Pancreas (tissue), 10 donors: ENCODE results near the gene RASL10B. TPM values are rescaled to one million over a fixed set of nuclear protein-coding genes. Genes with fewer than 3 reads are reported as not detected.

Source experiments
- ATAC-seq, 4 donors: fragments of 200-7000 bp; cut with Tn5 transposase; one replicate each; pipeline versions ENCODE4 v1.8.0 to v1.9.1; 2020; ENCODE audit warnings: mild to moderate bottlenecking in 4 of 4, moderate library complexity in 4 of 4
- DNase-seq, 6 donors: peaks; one replicate each; pipeline ENCODE4 v3.0.0-alpha.2; 2020
- FAIRE-seq: peaks from 2 replicates; lab custom pipeline; 2012; peaks lifted over from hg19 to GRCh38; lab: Jason Lieb, UNC
- H3K27ac ChIP-seq, 4 donors: fragments of 200-600 bp; sonication (generic); 1 replicate in 3 of 4; 2 replicates in 1 of 4; pipeline versions ENCODE4 v1.5.0 to v1.8.0; 2020
- H3K27me3 ChIP-seq, 4 donors: fragments of 200-600 bp; one replicate each; pipeline ENCODE4 v1.8.0; 2021
- H3K36me3 ChIP-seq, 3 donors: fragments of 200-600 bp; sonication (generic) in 1 of 3; one replicate each; pipeline versions ENCODE4 v1.5.0 to v1.8.0; 2020 to 2021
- H3K4me1 ChIP-seq, 3 donors: fragments of 200-600 bp; one replicate each; pipeline ENCODE4 v1.8.0; 2021
- H3K4me3 ChIP-seq, 4 donors: fragments of 200-600 bp; sonication (generic) in 2 of 4; one replicate each; pipeline versions ENCODE4 v1.5.0 to v1.8.0; 2020 to 2021
- H3K9me3 ChIP-seq, 4 donors: fragments of 200-600 bp; one replicate each; pipeline ENCODE4 v1.8.0; 2021
- CTCF ChIP-seq, 4 donors: fragments of 200-600 bp; sonication (generic) in 3 of 4; IDR thresholded peaks; one replicate each; pipeline versions ENCODE4 v1.5.0 to v1.8.0; 2021; ENCODE audit warnings: antibody characterized with exemption in 4 of 4
- WGBS, 2 donors: extraction: QIAGEN DNeasy Blood & Tissue Kit; methylation state at CpG; one replicate each; pipeline ENCODE4 v1.1.7; 2013; 5-methylcytosine and 5-hydroxymethylcytosine counted together
- intact Hi-C, 3 donors: fragments of 100-400 bp; cut with DNase I; formaldehyde crosslinking; loops; one replicate each; pipeline versions ENCODE4 v1.11.1 to v1.14.2; 2022
- polyA plus RNA-seq, 2 donors: library from polyadenylated mRNA; stranded (reverse); fragments of 200-250 nt; gene quantifications; one replicate each; pipeline ENCODE4 v1.2.3, GENCODE V29; 2013
- total RNA-seq, 6 donors: library from RNA; stranded (reverse); fragmentation: NEBNext Ultra II Directional in 4 of 6; extraction: Animal tissue kit (Norgen Biotek cat#: 25700) in 4 of 6; gene quantifications; one replicate each; pipeline versions ENCODE4 v1.2.1 to v1.2.4, GENCODE V29; 2021 to 2023
- donor health status: healthy with polysubstance abuse.
- donor health status: DM: no; HTN: no; CAD: no; lungs with moderate emphysema.
- donor health status: DM: no; HTN: no; CAD: no.
- donor health status: control.
- donor health status: control.
- donor health status: Bipolar disorder and iron deficiency.
- donor health status: DM: yes; HTN: yes; CAD: no.
- donor health status: DM: no; HTN: no; CAD: no.
- donor health status: DM: no; HTN: no; CAD: no.
- donor health status: DM: yes; HTN: yes; CAD: no.

The RASL10B gene
- total and polyA plus RNA-seq, 8 donors, result 2.5 to 6.3 (median 4.0) TPM

GRCh38 chr17:35723735-35724134 is 7.7 kb upstream of the RASL10B start:
- ATAC-seq, result no peak
- Histone ChIP-seq H3K4me1 (peaks cover 0 to 9% (median 0%) of the 10 kb centered on the region in 3 donors), H3K27me3 (no peaks in the 10 kb centered on the region), H3K4me3 (no peak overlapping the region), H3K27ac (no peak overlapping the region), H3K9me3 (no peaks in the 10 kb centered on the region), H3K36me3 (peaks cover 0 to 14% (median 0%) of the 10 kb centered on the region in 3 donors)
- no peak for DNase-seq
- WGBS, 2 donors, result 96 to 98% methylated on average over 2 of the region's 2 CpGs
- no peak for FAIRE-seq
- no peak for TF ChIP-seq CTCF (IDR thresholded peaks at IDR 0.05)
- intact Hi-C loops, result no loop called here

- Histone ChIP-seq H3K4me1 (peaks cover 0 to 5% (median 0%) of the 10 kb centered on the region in 3 donors), H3K27me3 (no peaks in the 10 kb centered on the region), H3K4me3 (no peak overlapping the region), H3K9me3 (no peaks in the 10 kb centered on the region), H3K36me3 (peaks cover 0 to 14% (median 0%) of the 10 kb centered on the region in 3 donors), H3K27ac (no peak overlapping the region)
- no peak for TF ChIP-seq CTCF (IDR thresholded peaks at IDR 0.05)
- FAIRE-seq (no peak), ATAC-seq (no peak), DNase-seq (no peak)
- WGBS, 2 donors, result 85 to 90% methylated on average over 4 of the region's 4 CpGs
- intact Hi-C loops, result no loop called here
Measured at GRCh38 chr17:35725058-35725457, 6.4 kb upstream of the RASL10B start.

- H3K9me3 ChIP-seq, result no peaks in the 10 kb centered on the region
- peaks cover 0 to 14% (median 0%) of the 10 kb centered on the region in 3 donors for H3K36me3 ChIP-seq
- no peak overlapping the region for H3K27ac ChIP-seq
- H3K27me3 ChIP-seq, result no peaks in the 10 kb centered on the region
- no peak for ATAC-seq
- FAIRE-seq, result no peak
- no peak for DNase-seq
- no peak overlapping the region for H3K4me3 ChIP-seq
- no peak for TF ChIP-seq CTCF (IDR thresholded peaks at IDR 0.05)
- H3K4me1 ChIP-seq, result peaks cover 0 to 5% (median 0%) of the 10 kb centered on the region in 3 donors
- intact Hi-C loops, result no loop called here
- 90 to 94% methylated on average over 2 of the region's 2 CpGs for WGBS, 2 donors
Measured at GRCh38 chr17:35725802-35726126, 5.7 kb upstream of the RASL10B start.

- intact Hi-C loops, result no loop called here
- ATAC-seq, result peak in 3 of 4 donors; percentile 27 to 46 (median 41)
- WGBS, 2 donors, result 57 to 66% methylated on average over 6 of the region's 6 CpGs
- Histone ChIP-seq H3K27me3 (no peaks in the 10 kb centered on the region), H3K9me3 (no peaks in the 10 kb centered on the region), H3K4me3 (no peak overlapping the region), H3K27ac (peak overlapping the region in 2 of 4 donors; percentile 7 to 12), H3K4me1 (peaks cover 0 to 11% (median 5%) of the 10 kb centered on the region in 3 donors), H3K36me3 (peaks cover 0 to 14% (median 0%) of the 10 kb centered on the region in 3 donors)
- peak in 4 of 6 donors; percentile 39 to 79 (median 64) for DNase-seq
- no peak for TF ChIP-seq CTCF (IDR thresholded peaks at IDR 0.05)
- FAIRE-seq, result no peak
Measured at GRCh38 chr17:35726127-35726952, 5.1 kb upstream of the RASL10B start.

- Histone ChIP-seq H3K27me3 (no peaks in the 10 kb centered on the region), H3K27ac (peak overlapping the region in 2 of 4 donors; percentile 7 to 23), H3K9me3 (no peaks in the 10 kb centered on the region), H3K36me3 (peaks cover 0 to 14% (median 0%) of the 10 kb centered on the region in 3 donors), H3K4me1 (peaks cover 0 to 11% (median 6%) of the 10 kb centered on the region in 3 donors), H3K4me3 (no peak overlapping the region)
- ATAC-seq (no peak), DNase-seq (no peak), FAIRE-seq (no peak)
- intact Hi-C loops, result no loop called here
- whole genome bisulfite sequencing, 2 donors, result 57 to 61% methylated on average over 5 of the region's 5 CpGs
- TF ChIP-seq CTCF (IDR thresholded peaks at IDR 0.05), result no peak
Measured at GRCh38 chr17:35726953-35727460, 4.4 kb upstream of the RASL10B start.
